Parathyroid adenoma (tissue), 2 donors: ENCODE measurements around the gene SIRPB2.

Experiments used
- H2AFZ ChIP-seq: fragments of 300-600 bp; sonication (generic); one replicate; pipeline ENCODE4 v1.7.0; 2017; ENCODE audit warnings: antibody characterized with exemption, mild to moderate bottlenecking
- H3K27ac ChIP-seq: fragments of 300-600 bp; sonication (generic); one replicate; pipeline ENCODE4 v1.7.0; 2017
- H3K27me3 ChIP-seq: fragments of 300-600 bp; sonication (generic); one replicate; pipeline ENCODE4 v1.7.0; 2017; ENCODE audit warnings: low read length; ENCODE audit not compliant: control insufficient read depth, insufficient read depth
- H3K36me3 ChIP-seq: fragments of 300-600 bp; sonication (generic); one replicate; pipeline ENCODE4 v1.7.0; 2017; ENCODE audit warnings: low read length; ENCODE audit not compliant: control insufficient read depth, insufficient read depth
- H3K4me1 ChIP-seq: fragments of 300-600 bp; sonication (generic); one replicate; pipeline ENCODE4 v1.7.0; 2017; ENCODE audit warnings: control low read depth
- H3K4me2 ChIP-seq: fragments of 300-600 bp; sonication (generic); one replicate; pipeline ENCODE4 v1.7.0; 2017; ENCODE audit warnings: low read length
- H3K4me3 ChIP-seq: fragments of 300-600 bp; sonication (generic); one replicate; pipeline ENCODE4 v1.7.0; 2017; ENCODE audit warnings: low read depth, low read length
- H3K79me2 ChIP-seq: fragments of 300-600 bp; sonication (generic); one replicate; pipeline ENCODE4 v1.7.0; 2017; ENCODE audit warnings: control low read depth
- H3K9ac ChIP-seq: fragments of 300-600 bp; sonication (generic); one replicate; pipeline ENCODE4 v1.7.0; 2017; ENCODE audit warnings: mild to moderate bottlenecking
- H3K9me3 ChIP-seq: fragments of 300-600 bp; sonication (generic); one replicate; pipeline ENCODE4 v1.7.0; 2017; ENCODE audit warnings: low read length; ENCODE audit not compliant: control insufficient read depth
- TF ChIP-seq, protein P1 (sequence below): fragments of 300-600 bp; sonication (generic); IDR thresholded peaks from one replicate; pipeline ENCODE4 v1.7.0; 2017; ENCODE audit warnings: antibody characterized with exemption, mild to moderate bottlenecking
- donor health status: primary hyperparathyroidism.

The SIRPB2 gene

GRCh38 chr20:1477896-1478490 lies 13.2 kb downstream of the SIRPB2 start:
- Histone ChIP-seq H3K27me3 (no peaks in the 10 kb centered on the region), H3K4me2 (no peak overlapping the region), H3K9me3 (no peaks in the 10 kb centered on the region), H3K4me1 (no peaks in the 10 kb centered on the region), H3K27ac (no peak overlapping the region), H3K36me3 (no peaks in the 10 kb centered on the region), H3K9ac (no peak overlapping the region), H3K79me2 (no peaks in the 10 kb centered on the region), H2AFZ (no peak overlapping the region), H3K4me3 (no peak overlapping the region)
- TF ChIP-seq, protein P1, sequence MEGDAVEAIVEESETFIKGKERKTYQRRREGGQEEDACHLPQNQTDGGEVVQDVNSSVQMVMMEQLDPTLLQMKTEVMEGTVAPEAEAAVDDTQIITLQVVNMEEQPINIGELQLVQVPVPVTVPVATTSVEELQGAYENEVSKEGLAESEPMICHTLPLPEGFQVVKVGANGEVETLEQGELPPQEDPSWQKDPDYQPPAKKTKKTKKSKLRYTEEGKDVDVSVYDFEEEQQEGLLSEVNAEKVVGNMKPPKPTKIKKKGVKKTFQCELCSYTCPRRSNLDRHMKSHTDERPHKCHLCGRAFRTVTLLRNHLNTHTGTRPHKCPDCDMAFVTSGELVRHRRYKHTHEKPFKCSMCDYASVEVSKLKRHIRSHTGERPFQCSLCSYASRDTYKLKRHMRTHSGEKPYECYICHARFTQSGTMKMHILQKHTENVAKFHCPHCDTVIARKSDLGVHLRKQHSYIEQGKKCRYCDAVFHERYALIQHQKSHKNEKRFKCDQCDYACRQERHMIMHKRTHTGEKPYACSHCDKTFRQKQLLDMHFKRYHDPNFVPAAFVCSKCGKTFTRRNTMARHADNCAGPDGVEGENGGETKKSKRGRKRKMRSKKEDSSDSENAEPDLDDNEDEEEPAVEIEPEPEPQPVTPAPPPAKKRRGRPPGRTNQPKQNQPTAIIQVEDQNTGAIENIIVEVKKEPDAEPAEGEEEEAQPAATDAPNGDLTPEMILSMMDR = no peak

DNA sequence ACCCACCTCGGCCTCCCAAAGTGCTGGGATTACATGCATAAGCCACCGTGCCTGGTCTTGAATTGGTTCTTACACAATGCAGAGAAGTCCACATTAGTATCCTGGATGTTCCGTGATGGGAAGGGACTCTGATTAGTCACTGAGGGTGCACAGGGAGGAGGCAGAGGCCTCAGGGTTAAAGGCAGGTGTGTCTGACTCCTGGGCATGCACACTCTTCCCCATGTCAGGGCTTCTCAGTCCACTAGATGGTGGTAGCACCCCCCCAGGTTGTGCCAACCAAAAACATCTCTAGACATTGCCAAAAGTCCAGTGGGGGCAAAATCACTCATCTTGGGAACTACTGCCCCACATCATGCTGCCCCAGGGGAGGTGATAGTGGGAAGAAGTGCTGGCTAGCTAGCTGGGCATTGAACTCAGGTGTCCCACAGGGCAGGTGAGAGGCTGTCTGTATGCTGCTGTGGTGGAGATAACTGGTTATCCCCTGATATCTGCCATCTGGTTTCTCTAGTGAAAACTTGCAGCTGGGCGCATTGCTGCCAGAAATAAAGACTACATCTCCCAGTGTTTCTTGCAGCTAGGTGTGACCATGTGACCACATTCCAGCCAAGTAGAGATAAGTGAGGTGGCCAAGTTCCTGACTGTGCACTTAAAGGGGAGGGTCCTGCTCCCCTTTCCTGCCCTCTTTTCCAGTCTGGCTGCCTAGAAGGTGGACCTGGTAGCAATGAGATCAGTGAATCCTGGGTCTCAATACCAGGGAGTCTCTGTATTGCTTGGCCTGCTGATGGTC lies 16.2 kb downstream of the SIRPB2 start:
- H3K4me1 ChIP-seq = no peaks in the 10 kb centered on the region
- no peaks in the 10 kb centered on the region for H3K36me3 ChIP-seq
- no peak overlapping the region for H2AFZ ChIP-seq
- no peak overlapping the region for H3K4me3 ChIP-seq
- no peak overlapping the region for H3K9ac ChIP-seq
- H3K79me2 ChIP-seq = no peaks in the 10 kb centered on the region
- H3K9me3 ChIP-seq = no peaks in the 10 kb centered on the region
- H3K27ac ChIP-seq = no peak overlapping the region
- TF ChIP-seq, protein P1 = no peak
- no peaks in the 10 kb centered on the region for H3K27me3 ChIP-seq
- H3K4me2 ChIP-seq = no peak overlapping the region

GRCh38 chr20:1474325-1474724 lies 16.9 kb downstream of the SIRPB2 start:
- Histone ChIP-seq H3K36me3 (no peaks in the 10 kb centered on the region), H2AFZ (no peak overlapping the region), H3K4me1 (no peaks in the 10 kb centered on the region), H3K9me3 (no peaks in the 10 kb centered on the region), H3K4me2 (no peak overlapping the region), H3K27me3 (no peaks in the 10 kb centered on the region), H3K79me2 (no peaks in the 10 kb centered on the region), H3K9ac (no peak overlapping the region), H3K27ac (no peak overlapping the region), H3K4me3 (no peak overlapping the region)
- TF ChIP-seq, protein P1 = no peak

DNA sequence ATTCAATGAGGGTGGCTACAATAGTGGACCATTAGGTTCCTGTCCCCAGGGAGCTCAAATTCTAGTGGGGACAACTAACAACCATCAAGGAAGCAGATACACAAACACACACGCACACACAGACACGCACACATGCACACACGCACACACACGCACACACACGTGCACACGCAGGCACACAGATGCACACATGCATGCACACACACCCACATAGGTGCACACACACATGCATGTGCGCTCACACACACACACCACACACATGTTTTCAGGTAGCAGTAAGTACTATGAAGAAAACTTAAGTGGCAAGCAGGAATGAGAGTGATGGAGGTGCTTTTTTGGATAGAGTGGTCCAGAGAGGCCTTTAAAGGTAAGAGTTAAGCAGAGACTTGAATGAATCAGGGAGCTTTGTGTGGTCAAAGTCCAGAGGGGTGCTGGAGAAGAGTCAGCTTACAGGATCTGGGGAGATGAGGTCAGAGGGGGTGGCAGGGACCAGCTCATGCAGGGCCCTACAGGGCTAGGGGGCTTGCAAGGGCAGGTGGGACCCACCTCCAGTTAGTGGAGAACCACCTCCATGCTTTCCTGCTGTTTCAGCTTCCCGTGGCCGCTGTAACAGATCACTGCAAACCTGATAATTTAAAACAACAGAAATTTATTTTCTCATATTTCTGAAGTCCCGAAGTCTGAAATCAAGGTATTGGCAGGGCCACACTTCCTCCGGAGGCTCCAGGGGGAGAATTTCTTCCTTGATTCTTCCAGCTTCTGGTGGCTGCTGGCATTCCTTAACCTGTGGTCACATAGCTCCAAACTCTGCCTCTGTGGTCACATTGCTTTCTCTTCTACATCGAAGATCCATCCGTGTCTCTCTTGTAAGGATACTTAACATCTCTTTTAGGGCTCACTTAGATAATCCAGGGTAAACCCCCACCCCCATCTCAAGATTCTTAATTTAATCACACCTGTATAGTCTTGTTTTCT lies 17.7 kb downstream of the SIRPB2 start:
- Histone ChIP-seq H3K4me3 (no peak overlapping the region), H2AFZ (no peak overlapping the region), H3K9me3 (no peaks in the 10 kb centered on the region), H3K9ac (no peak overlapping the region), H3K4me2 (no peak overlapping the region), H3K27me3 (no peaks in the 10 kb centered on the region), H3K36me3 (no peaks in the 10 kb centered on the region), H3K27ac (no peak overlapping the region), H3K79me2 (no peaks in the 10 kb centered on the region), H3K4me1 (no peaks in the 10 kb centered on the region)
- TF ChIP-seq, protein P1 = no peak
